Mesangial cell (primary cell): Measurements from ENCODE around the gene SMPD4. TPM values are rescaled to one million over a fixed set of nuclear protein-coding genes. Genes with fewer than 3 reads are reported as not detected.

Experiments
- total RNA-seq: library from RNA; depleted of rRNA; stranded (reverse); fragments of >200 nt; gene quantifications from 2 replicates; pipeline ENCODE4 v1.2.3, GENCODE V29; 2015

Gene SMPD4
- 61.1 and 109 TPM in 2 replicates for total RNA-seq

GRCh38 chr2:130181325-130181879 lies at the start of gene SMPD4:
Gene SMPD4, minus strand, starts transcription at chr2:130181602. Its CDS starts 5,010 bp downstream, at chr2:130176592.

GRCh38 chr2:130198343-130198742 lies 16.9 kb upstream of the SMPD4 start, which contains the start of gene TUBA3E:
Gene TUBA3E, minus strand, starts transcription at chr2:130198439. Its CDS starts 79 bp downstream, at chr2:130198360.

GRCh38 chr2:130181880-130182682 lies 679 bp upstream of the SMPD4 start, which contains the start of gene MZT2B:
Gene MZT2B, plus strand, starts transcription at chr2:130182262. Its CDS starts 21 bp downstream, at chr2:130182283.

GRCh38 chr2:130145006-130145414 lies 36.4 kb downstream of the SMPD4 start, which contains the start of gene CCDC74B:
Gene CCDC74B, minus strand, starts transcription at chr2:130145112. Its CDS starts 116 bp downstream, at chr2:130144996.

GRCh38 chr2:130129120-130129829 lies 52.1 kb downstream of the SMPD4 start, which contains the start of gene POTEF:
Gene POTEF, minus strand, starts transcription at chr2:130129222. Its CDS starts 8,707 bp downstream, at chr2:130120515.

Other genes with a start within 250 kb of the SMPD4 start
- gene RAB6C, start 201.9 kb downstream of the SMPD4 start, total RNA-seq, result not detected in 2 replicates
- 0.16 TPM in 1 of 2 replicates, not detected in the other for gene POTEF, start 52.4 kb downstream of the SMPD4 start, total RNA-seq
- 8.8 and 23.8 TPM in 2 replicates for gene CCDC74B, start 36.5 kb downstream of the SMPD4 start, total RNA-seq
- gene MZT2B, start 660 bp upstream of the SMPD4 start, total RNA-seq, result 314 and 361 TPM in 2 replicates
- gene TUBA3E, start 16.8 kb upstream of the SMPD4 start, total RNA-seq, result not detected in 2 replicates
- 84.6 and 133 TPM in 2 replicates for gene IMP4, start 161.3 kb upstream of the SMPD4 start, total RNA-seq
- 26.7 and 30.7 TPM in 2 replicates for gene PTPN18, start 174.5 kb upstream of the SMPD4 start, total RNA-seq